Stimulated activated CD4-positive, alpha-beta T cell treated with anti-CD3 and anti-CD28 coated beads, Interleukin-12 subunit alpha, Interleukin-12 subunit beta, amount 100 ng/mL, for 4 hours (primary cell): ENCODE results near the gene ZNF438.

Source experiments
- DNase-seq: peaks from one replicate; pipeline ENCODE4 v3.0.0-alpha.2; 2020

Gene ZNF438

DNA sequence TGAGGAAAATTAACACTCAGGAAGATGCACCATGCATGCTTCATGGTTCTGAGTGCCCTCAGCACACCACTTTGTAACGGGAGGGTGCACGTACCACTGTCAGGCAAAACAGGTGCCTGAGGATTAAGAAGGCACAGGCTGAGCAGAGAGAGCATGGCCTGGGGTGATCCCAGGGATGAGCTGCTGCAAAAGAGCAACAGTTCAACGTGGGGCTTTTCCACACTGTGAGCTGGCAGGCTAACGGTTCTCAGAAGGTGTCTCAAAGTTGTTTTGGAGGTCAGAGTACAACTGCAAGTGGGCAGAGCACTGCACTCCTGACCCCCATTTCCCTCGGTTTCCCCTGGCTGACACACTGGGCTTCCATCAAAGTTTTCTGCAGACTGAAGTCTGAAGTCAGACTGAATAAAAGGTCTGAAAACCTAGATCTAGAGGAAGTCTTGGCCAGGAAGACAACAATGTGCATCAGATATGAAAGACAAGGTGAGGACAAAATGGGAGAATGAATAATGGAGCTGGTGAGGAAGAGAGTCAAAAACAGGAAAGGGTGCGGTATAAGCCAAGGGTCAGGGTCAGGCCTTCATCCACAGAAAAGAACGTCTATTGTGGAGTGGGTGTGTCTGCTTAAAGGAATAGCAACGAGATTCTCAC lies 20.5 kb downstream of the ZNF438 start:
- no peak for DNase-seq

DNA sequence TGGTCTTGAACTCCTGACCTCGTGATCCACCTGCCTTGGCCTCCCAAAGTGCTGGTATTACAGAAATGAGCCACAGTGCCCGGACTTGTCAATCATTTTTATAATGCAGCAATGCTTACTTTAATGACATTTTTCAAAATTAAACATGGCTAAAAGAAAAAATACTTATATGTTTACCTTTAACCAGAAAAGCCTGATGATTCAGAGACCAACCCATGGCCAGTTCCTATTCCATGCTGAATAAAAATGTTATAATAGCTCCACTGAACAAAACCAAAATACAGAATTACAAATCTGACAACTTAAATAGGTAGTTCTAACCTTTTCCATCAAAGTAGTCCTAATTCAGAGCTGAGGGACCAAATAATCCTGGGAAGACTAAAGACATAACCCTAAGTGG lies 21.6 kb downstream of the ZNF438 start:
- no peak for DNase-seq

- no peak for DNase-seq
Measured at GRCh38 chr10:31005895-31006294, 25.8 kb downstream of the ZNF438 start.

DNA sequence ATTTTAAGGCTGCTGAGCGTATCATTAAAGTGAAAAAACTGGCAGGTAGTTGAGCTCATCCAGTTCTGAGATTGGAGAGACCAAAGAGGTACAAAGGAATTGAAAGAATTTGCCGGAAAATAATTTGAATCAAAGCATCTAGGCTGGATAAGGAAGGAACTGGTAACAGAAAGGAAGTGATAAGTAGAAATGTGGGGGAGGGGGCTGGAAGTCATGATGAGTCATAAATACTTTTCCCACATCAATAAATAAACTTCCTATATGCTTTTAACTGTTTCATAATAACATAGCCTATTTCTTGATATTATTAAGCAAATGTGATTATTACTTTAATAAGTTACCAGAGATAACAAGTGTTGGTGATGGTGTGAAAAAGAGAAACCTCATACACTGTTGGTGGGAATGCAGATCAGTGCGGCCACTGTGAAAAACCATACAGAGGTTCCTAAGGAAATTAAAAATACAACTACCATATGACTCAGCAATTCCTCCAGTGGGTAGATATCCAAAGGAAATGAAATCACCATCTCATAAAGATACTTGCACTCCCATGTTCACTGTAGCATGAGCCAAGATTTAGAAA lies 27.0 kb downstream of the ZNF438 start:
- no peak for DNase-seq

GRCh38 chr10:31001740-31002139 lies 29.9 kb downstream of the ZNF438 start:
- no peak for DNase-seq

- no peak for DNase-seq
Measured at GRCh38 chr10:31000867-31001266, 30.8 kb downstream of the ZNF438 start.

- DNase-seq: no peak
Measured at GRCh38 chr10:31000071-31000782, 31.4 kb downstream of the ZNF438 start.

- no peak for DNase-seq
Measured at GRCh38 chr10:30999070-30999712, 32.5 kb downstream of the ZNF438 start.

GRCh38 chr10:30997536-30998235 lies 34.0 kb downstream of the ZNF438 start:
- DNase-seq: no peak

DNA sequence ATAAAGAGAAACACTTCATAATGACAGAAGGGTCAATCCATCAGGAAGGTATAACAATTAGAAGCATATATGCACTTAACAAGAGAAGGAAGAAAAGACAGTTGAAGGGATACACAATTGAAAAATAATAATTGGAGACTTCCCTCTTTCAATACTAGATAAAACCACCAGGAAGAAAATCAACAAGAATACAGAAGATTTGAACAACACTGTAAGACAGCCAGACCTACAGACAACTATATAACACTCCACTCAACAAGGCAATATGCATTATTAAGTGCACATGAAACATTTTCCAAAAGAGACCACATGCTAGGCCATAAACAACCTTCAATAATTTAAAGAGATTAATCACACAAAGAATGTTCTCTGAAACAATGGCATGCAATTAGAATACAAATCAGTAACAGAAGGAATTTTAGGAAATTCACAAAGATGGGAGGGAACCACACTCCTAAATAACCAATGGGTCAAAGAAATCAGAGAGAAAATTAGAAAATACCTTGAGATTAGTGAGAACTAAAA lies 35.1 kb downstream of the ZNF438 start:
- no peak for DNase-seq

DNA sequence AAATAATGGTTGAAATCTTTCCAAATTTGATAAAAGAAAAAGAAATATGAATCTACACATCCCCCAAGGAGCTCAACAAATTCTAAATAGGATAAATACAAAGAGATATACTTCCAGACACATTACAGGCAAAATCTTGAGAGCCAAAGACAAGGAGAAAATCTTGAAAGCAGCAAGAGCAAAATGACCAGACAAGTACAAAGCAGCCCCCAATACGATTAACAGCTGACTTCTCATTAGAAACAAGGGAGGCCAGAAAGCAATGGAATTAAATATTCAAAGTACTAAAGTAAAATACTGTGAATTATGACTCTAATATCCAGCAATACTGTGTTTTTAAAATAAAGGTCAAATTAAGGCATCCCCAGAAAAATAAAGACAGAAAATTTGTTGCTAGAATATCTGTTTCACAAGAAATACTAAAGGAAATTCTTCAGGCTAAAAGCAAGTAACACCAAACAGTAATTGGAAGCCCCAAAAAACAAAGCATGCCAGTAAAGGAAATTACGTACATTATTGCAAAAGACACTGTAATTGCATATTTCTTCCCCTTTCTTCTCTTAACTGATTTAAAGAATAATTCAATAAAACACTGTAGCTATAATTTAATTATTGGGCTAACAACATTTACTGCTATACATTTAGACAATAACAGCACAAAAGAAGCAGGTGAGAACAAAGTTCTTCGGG lies 36.4 kb downstream of the ZNF438 start:
- no peak for DNase-seq

GRCh38 chr10:30993155-30993554 lies 38.5 kb downstream of the ZNF438 start:
- DNase-seq: no peak

GRCh38 chr10:30992681-30993080 lies 39.0 kb downstream of the ZNF438 start:
- no peak for DNase-seq

- DNase-seq: no peak
Measured at GRCh38 chr10:30991647-30992011, 40.0 kb downstream of the ZNF438 start.

- no peak for DNase-seq
Measured at GRCh38 chr10:30990971-30991646, 40.6 kb downstream of the ZNF438 start.

GRCh38 chr10:30990351-30990750 lies 41.3 kb downstream of the ZNF438 start:
- no peak for DNase-seq

- no peak for DNase-seq
Measured at GRCh38 chr10:30988831-30989435, 42.7 kb downstream of the ZNF438 start.

DNA sequence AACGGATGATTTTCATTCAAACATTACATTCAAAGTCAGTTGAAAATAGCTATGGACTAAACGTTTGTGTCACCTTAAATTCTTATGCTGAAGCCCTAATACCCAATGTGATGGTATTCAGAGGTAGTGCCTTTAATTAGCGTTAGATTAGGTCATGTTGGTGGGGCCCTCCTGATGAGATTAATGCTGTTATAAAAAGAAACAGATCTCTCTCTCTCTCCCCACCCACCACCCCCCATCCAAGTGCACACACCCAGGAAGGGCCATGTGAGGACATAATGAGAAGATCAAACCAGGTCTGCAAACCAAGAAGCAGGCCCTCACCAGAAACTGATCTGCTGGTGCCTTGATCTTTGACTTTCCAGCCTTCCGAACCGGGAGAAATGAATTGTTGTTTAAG lies 44.2 kb downstream of the ZNF438 start:
- DNase-seq: no peak

GRCh38 chr10:30986053-30986555 lies 45.6 kb downstream of the ZNF438 start:
- no peak for DNase-seq

DNA sequence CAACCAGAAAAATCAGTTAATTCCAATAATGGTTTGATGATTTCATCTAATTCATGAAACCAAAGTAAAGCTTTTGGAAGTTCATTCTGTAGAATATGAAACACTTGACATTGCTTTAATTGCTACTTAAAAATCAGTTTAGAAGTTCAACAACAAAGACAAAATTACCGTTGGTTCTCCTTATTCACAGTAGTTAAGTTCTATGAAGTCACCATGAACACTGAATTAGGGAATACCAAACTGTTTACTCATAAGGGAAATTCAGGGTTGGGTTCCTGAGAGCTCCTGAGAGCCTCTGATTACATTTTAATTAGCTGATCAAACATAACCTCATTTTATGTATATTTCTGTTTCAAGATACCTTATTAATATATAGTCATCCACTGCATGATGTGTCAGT lies 46.2 kb downstream of the ZNF438 start:
- DNase-seq: no peak
